Activated naive CD4-positive, alpha-beta T cell treated with anti-CD3 and anti-CD28 coated beads, Interleukin-2, amount 50 U/mL, for 72 hours (primary cell): Measurements from ENCODE around the gene MRPL40. TPM values are rescaled to one million over a fixed set of nuclear protein-coding genes. Genes with fewer than 3 reads are reported as not detected.

Source experiments
- ATAC-seq, 2 donors: fragments of 150-1000 bp; cut with Tn5 transposase; 2 replicates each; pipeline ENCODE4 v1.10.0; 2021; ENCODE audit warnings: mild to moderate bottlenecking in 2 of 2, moderate library complexity in 2 of 2
- DNase-seq, 2 donors: peaks; one replicate each; pipeline ENCODE4 v3.0.0; 2021 to 2022; ENCODE audit warnings: low spot score in 2 of 2
- H3K27ac Mint-ChIP-seq, 2 donors: one replicate each; pipeline ENCODE4 v1.8.0; 2022; ENCODE audit warnings: mild to moderate bottlenecking in 2 of 2, mixed read lengths in 2 of 2
- H3K36me3 Mint-ChIP-seq, 2 donors: one replicate each; pipeline ENCODE4 v1.8.0; 2022; ENCODE audit warnings: mixed read lengths in 2 of 2
- H3K9me3 Mint-ChIP-seq, 2 donors: one replicate each; pipeline ENCODE4 v1.8.0; 2022; ENCODE audit warnings: mixed read lengths in 2 of 2
- total RNA-seq, 2 donors: library from RNA; stranded (reverse); gene quantifications; one replicate each; pipeline ENCODE4 v1.2.3, GENCODE V29; 2022

MRPL40 gene
- total RNA-seq, 2 donors from 2014 or later: 8.2 to 32.2 TPM

DNA sequence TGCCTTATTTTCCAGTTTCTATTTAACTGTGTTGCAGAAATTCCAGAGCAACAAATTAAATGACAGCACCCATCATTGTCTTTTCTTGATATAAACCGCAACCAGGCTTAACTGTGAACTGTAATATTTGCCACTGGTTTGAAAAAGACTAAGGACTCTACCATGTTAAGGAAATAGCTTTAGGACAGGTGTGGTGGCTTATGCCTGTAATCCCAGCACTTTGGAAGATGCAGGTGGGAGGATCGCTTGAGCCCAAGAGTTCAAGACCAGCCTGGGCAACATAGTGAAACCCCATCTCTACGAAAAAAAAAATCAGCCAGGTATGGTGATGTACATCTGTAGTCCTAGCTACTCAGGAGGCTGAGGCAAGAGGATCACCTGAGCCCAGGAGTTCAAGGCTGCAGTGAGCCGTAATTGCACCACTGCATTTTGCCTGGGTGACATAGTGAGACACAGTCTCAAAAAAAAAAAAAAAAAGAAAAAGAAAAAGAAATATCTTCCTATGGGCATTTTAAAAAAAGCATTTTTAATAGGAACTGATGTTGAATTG lies 29.6 kb upstream of the MRPL40 start:
- H3K9me3 Mint-ChIP-seq: no peaks in the 10 kb centered on the region
- no peak for DNase-seq
- ATAC-seq: no peak
- H3K27ac Mint-ChIP-seq: no peak overlapping the region
- H3K36me3 Mint-ChIP-seq: peaks cover 6 to 7% of the 10 kb centered on the region in 2 donors

DNA sequence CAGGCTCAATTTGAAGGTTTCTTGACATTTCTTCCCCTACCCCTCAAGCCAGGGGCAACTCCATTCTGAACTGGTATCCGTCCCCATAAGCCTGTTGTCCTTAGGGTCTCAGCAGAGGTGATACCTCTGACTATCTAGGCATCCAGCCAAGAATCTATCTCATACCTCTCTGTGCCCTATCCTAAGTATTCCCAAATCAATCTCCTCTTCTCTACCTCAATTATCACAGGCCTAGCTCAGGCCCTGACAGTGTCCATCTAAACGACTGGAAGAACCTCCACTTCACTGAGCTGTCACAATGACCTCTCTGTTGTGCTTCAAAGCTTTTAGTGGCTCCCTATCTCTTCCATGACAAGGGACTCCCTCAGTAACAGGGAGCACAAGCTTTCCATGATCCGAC lies 27.7 kb upstream of the MRPL40 start:
- peaks cover 6 to 7% of the 10 kb centered on the region in 2 donors for H3K36me3 Mint-ChIP-seq
- DNase-seq (no peak), ATAC-seq (no peak)
- no peaks in the 10 kb centered on the region for H3K9me3 Mint-ChIP-seq
- peak overlapping the region; percentile 28 to 39 for H3K27ac Mint-ChIP-seq

DNA sequence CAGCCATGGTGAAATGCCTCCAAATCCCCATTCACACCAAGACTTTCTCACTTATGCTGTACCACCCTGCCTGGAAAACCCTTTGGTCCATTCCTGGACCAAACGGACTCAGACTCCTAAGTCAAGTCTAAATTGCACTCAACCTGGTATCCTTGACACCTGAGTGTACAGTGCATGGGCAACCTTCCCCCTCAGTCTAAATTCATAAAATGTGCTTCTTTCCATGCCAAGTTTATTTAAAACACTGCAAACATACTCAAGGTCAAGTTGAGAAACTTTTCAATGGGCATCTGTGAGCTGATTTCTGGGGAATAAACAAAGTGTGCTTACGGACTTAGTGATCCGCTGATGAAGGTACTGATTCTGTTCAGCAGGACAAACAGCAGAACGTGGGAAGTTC lies 27.2 kb upstream of the MRPL40 start:
- Mint-ChIP-seq H3K27ac (peak overlapping the region in 1 of 2 donors; percentile 28), H3K9me3 (no peaks in the 10 kb centered on the region), H3K36me3 (peaks cover 6 to 7% of the 10 kb centered on the region in 2 donors)
- no peak for DNase-seq
- ATAC-seq: no peak

DNA sequence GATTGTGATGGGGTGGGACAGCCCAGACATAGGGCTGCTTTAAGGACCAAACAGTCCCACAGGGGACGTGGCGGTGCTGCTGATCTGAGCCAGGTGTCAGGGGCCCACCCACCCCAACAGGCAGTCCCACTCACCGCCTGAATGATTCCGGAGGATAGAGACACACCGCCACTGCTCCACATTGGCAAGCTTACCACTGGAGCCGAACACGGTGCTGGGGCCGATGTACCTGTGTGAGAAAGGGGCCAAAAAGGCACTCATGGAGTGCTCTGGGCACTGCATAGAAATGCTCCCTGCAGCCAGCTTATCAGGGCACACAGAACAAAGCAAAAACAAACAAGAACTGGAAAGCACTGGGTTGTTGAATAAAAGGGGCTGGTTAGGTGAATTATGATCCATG lies 26.7 kb upstream of the MRPL40 start:
- H3K9me3 Mint-ChIP-seq: no peaks in the 10 kb centered on the region
- ATAC-seq (no peak), DNase-seq (no peak)
- H3K36me3 Mint-ChIP-seq: peaks cover 6 to 7% of the 10 kb centered on the region in 2 donors
- H3K27ac Mint-ChIP-seq: no peak overlapping the region

DNA sequence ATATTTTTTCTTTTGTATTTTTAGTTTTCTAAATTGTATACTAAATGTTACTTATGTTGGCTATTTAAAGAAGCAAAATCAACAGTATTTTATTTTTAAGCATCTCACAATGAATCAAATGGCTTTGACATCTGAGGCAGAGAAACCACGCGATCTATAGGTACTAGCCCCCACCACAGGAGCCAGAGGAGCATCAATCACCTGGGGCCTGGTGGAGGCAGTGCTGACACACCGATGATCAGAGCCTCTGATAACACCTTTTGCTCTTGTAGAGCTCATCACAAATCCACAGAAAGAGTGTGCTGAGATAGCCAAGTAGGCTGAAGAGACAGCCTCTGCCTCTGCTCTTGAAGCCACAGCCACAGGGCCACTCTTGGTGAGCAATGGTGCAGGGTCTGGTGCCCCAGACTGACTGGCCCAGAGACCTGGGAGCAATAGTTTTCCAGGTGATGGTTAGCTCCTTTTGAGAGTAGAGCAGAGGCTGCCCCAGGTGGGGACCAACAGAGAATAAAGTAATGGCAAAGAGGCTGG lies 26.0 kb upstream of the MRPL40 start:
- no peaks in the 10 kb centered on the region for H3K9me3 Mint-ChIP-seq
- DNase-seq (no peak), ATAC-seq (no peak)
- peak overlapping the region in 1 of 2 donors; percentile 33 for H3K27ac Mint-ChIP-seq
- H3K36me3 Mint-ChIP-seq: peaks cover 6 to 7% of the 10 kb centered on the region in 2 donors

DNA sequence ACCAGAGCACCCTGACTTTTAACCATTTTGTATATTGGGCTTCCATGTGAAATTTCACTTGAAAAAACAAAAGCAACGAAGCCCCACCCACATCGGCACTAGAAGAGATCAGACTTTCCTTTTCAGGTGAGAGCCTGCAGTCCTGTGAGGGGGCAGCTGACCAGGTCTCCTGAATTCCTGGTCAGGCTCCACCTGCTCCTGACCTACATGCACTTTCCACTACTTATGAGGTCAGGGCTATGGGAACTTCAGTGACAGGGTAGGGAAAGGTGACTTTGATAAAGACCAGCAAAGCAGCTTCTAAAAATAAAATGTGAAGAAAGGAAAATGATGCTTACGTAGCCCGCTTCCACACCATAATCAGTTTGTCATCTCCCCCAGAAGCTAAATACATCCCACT lies 25.5 kb upstream of the MRPL40 start:
- DNase-seq: no peak
- Mint-ChIP-seq H3K36me3 (peaks cover 6 to 7% of the 10 kb centered on the region in 2 donors), H3K27ac (peak overlapping the region in 1 of 2 donors; percentile 20), H3K9me3 (no peaks in the 10 kb centered on the region)
- no peak for ATAC-seq

DNA sequence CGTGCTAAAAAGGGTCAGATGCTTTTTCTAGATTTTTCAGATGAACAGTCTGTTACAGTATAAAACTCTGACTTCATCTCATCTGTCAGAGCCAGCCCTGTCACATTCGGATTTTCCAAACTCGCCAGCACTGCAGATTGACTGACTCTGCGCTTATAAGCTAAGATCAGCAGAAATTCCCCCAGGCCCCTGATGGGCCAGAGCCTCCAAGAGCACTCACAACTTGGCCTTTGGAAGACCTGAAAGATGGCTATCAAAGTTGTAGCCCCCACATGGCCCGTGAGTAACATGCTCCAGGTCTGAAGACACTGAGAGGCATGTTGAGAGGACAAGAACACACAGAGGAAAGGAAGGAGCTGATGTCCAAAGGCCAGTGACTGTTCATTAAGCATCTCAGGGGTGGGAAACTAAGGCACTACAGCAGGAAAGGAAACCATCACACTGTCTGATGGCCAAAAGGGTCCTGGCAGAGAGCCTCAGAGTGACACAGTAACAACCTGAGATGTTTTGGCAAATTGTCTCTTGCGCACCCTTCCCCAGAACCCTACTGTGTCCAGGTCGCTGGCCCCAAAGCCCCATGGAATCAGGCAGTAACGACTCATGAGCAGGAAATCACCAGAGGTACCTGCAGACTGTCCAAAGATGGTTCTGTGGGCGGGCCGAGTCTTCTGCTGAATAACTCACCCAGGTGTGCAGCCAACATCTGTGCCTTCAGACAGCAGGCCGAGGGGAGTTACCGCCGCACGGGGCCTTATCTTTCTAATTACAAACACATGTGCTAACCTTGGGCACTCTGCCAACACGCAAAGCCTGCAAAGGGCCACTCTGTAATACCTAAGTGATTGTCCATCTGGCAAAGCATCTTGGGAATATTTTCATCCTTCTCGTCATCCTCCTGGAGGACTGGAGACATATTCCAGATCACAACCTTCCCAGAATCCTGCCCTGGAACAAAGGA lies 24.4 kb upstream of the MRPL40 start:
- Mint-ChIP-seq H3K27ac (peak overlapping the region in 1 of 2 donors; percentile 46), H3K9me3 (no peaks in the 10 kb centered on the region), H3K36me3 (peaks cover 6 to 7% of the 10 kb centered on the region in 2 donors)
- DNase-seq (no peak), ATAC-seq (no peak)

DNA sequence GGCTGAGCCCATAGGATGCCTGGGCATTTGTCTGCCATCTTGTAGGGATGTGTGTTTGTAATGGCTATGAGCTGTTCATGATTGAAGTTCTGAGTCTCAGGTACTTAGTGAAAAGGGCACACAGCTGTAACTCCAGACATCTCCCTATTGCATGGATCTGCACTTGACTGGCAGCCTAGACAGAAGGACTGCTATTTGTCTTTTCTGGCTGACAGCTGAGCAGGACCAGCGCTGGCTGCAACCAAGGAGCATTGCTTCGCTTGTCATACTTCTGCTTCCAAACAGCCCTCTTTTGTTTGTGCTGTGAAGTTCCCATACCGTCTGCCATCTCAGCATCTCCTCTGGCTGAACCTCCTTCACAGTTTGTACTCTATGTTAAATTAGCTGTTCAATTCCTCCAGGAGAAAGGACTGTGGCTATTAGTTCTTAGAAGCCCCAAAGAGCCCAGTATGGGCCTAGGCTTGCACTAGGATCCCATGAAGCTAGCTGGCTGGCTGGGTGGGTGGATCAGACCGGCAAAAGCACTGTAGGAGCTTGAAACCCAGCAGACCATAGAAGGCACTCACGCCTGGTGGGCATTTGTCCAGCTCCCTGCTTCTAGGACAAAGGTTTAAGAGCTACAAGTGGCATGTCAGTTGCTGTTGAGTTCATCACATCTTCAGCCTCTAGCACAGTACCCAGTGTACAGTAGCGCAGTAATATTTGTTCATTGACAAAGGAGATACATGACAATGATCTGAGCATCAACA lies 21.2 kb upstream of the MRPL40 start:
- ATAC-seq: no peak
- Mint-ChIP-seq H3K27ac (peak overlapping the region; percentile 24 to 40), H3K9me3 (no peaks in the 10 kb centered on the region), H3K36me3 (no peaks in the 10 kb centered on the region)
- no peak for DNase-seq

DNA sequence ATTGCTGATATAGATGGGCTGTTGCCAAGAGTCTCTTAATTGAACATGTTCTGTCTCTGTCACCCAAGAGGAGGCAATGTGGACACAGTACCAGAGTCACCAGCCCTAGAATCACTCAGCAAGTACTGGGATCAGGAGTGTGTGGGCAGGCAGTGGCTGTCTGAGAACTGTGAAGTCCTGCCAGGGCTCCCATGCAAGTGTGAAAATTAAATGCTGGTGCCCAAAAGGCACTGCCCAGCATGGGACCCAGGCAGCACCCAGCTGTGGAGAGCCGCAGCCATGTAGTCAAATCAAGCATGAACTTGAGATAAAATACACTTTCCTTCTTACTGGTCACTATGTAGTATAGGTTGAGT lies 20.7 kb upstream of the MRPL40 start:
- no peaks in the 10 kb centered on the region for H3K9me3 Mint-ChIP-seq
- peak overlapping the region in 1 of 2 donors; percentile 24 for H3K27ac Mint-ChIP-seq
- DNase-seq (no peak), ATAC-seq (no peak)
- H3K36me3 Mint-ChIP-seq: no peaks in the 10 kb centered on the region

DNA sequence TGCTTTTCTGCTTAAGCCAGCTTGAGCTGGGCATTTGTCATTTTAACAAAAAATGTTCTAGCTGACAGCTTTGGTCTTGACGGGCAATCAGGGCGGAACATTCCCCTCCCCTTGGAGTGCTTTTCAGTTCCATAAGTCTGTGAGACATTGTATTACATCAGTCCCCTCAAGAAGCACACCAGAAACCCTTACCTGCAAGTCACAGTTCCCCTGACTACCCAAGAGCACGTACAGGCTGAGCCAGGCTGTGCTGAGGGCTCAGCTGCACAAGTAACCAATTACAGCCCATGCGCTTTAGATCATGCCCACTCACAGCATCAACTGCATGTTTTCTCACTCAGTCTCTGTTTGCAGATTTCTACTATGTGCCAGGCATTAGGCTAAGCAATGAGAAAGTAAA lies 19.9 kb upstream of the MRPL40 start:
- Mint-ChIP-seq H3K27ac (no peak overlapping the region), H3K9me3 (no peaks in the 10 kb centered on the region), H3K36me3 (peaks cover 0 to 5% of the 10 kb centered on the region in 2 donors)
- ATAC-seq (no peak), DNase-seq (no peak)

DNA sequence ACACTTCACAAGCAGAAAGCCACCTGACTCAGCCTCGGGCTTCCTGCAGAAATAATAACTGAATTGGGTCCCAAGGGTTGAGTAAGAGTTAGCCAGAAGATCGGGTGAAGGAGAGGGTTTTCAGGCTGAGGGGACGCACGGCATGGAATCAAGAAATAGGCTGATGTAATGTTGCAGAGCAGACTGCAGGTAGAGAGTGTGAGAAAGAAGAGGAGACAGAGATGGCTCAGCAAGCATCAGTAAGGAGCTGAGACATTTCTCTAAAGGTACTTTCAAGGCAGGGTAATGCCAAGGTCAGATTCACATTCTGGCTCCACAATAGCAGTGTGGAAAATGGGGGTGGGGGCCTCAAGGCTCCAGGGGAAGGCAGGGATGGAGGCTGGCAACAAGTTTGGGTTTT lies 19.4 kb upstream of the MRPL40 start:
- DNase-seq (no peak), ATAC-seq (no peak)
- Mint-ChIP-seq H3K36me3 (peaks cover 0 to 9% of the 10 kb centered on the region in 2 donors), H3K9me3 (no peaks in the 10 kb centered on the region), H3K27ac (no peak overlapping the region)

DNA sequence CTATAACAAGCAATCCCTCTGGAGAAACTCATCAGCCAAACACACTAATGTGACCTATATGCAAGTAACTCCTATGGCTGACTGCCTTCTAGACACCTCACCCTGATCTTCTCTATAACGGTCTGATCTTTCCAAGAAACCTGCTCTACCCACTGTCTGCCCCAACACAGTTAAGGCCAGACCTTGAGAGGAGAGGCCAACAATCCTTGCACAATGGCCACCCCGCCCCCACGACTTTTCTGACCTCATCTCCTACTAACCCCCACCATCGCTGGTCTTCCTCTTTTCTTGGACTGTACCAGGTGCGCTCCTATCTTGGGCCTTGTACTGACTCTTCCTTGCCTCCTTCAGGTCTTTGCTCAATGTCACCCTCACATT lies 13.3 kb upstream of the MRPL40 start:
- ATAC-seq (peak in 1 of 2 donors; percentile 7), DNase-seq (no peak)
- peak overlapping the region; percentile 39 to 82 for H3K27ac Mint-ChIP-seq
- H3K36me3 Mint-ChIP-seq: peaks cover 0 to 15% of the 10 kb centered on the region in 2 donors
- no peaks in the 10 kb centered on the region for H3K9me3 Mint-ChIP-seq

DNA sequence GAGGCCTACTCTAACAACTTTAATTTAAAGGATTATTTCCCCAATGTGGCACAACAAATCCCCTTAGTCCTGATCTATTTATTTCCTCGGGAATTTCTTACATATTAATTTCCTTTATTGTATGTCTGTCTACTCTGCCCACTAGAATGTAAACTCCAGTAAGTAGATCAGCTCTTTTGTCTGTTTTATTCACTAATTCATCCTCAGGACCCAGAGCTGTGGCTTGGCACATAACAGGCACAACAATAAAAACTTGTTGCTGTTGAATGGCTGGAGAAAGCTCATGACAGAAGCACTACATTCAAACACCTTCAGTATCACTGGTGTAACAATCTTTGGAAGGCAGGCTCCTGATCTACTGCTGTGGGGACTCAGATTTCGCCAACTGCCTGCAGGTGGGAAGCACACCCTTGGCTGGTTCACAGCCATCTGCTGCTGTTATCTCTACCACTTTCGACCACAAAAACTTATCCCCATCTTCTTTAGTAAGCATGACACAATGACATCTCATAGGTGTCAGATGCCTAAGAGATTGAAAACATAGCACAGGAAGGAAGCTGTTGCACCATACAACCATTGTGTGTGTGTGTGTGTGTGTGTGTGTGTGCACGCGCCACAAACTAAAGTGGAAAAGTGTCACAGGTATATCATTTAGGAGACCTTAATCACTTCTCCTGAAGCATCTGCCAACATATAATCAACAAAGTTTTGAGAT lies 12.7 kb upstream of the MRPL40 start:
- peaks cover 0 to 15% of the 10 kb centered on the region in 2 donors for H3K36me3 Mint-ChIP-seq
- H3K9me3 Mint-ChIP-seq: no peaks in the 10 kb centered on the region
- ATAC-seq (peak; percentile 97 to 98), DNase-seq (peak in 1 of 2 donors; percentile 34)
- H3K27ac Mint-ChIP-seq: peak overlapping the region; percentile 39 to 82

DNA sequence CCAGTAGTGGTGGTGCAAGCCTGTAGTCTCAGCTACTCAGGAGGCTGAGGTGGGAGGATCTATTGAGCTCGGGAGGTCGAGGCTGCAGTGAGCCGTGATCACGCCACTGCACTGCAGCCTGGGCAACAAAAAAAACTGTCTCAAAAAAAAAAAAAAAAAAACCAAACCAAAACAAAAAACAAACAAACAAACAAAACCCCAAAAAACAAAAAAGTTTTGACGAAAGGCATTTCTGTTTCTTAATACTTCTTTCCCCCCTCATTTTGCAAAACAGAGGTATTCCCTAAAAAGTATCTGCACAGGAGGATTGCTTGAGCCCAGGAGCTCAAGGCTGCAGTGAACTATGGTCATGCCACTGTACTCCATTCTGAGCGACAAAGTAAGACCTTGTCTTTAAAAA lies 12.0 kb upstream of the MRPL40 start:
- Mint-ChIP-seq H3K9me3 (no peaks in the 10 kb centered on the region), H3K36me3 (peaks cover 0 to 15% of the 10 kb centered on the region in 2 donors), H3K27ac (peak overlapping the region; percentile 39 to 82)
- ATAC-seq (no peak), DNase-seq (no peak)

DNA sequence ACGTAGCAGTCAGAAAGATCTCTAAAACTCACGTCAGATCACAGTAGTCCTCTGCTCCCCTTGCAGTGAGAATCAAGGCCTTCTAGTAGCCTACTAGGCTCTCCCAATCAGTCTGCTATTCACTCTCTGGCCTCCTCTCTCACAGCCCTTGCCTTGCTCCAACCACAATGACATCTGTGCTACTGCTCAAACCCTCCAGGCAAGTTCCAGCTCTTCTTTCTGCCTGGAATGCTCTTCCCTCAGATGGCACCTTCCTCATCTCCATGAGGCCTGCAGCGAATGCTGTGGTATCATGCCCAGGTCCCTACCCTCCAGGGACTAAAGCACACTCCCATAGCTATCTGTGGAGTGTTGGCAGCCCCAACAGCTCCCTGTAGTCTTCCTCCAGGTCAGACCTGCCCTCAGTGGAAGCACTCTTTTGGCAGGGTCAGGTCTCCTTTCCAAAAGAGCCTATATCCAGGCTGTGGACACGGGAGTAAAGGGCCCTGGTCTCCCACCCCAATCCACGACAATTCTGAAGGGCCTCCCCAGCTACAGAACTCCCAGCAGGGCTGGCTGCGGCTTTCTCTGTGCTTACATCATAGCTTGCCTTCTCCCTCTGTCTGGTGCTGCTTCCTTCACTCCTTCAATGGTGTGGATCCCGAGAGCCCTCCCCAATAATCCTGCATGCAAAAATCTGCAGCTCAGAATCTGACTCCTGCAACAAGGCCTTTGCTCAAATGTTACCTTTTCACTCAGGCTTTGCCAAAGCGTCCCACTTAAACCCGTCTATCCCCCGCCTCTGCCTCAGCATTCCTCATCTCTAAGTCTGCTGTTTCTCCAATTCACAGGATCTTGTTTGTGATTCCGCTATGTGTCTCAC lies 9.7 kb upstream of the MRPL40 start:
- ATAC-seq (no peak), DNase-seq (no peak)
- no peaks in the 10 kb centered on the region for H3K9me3 Mint-ChIP-seq
- peak overlapping the region; percentile 21 to 75 for H3K27ac Mint-ChIP-seq
- H3K36me3 Mint-ChIP-seq: peaks cover 0 to 24% of the 10 kb centered on the region in 2 donors

DNA sequence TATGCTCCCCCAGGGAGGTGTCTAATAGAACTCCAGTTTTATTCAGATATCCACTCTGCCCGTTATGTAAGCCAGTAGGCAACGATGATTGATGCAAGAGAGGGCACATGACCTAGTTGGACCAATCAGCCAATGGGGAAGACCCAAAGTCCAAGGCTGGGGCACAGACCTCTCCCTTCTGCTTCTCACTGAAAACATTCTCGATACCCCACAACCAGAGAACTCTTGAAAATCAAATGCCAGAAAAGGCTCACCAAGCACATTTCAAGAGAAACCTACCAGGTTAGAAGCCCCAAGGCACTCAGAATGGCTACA lies 8.2 kb upstream of the MRPL40 start:
- ATAC-seq (no peak), DNase-seq (no peak)
- Mint-ChIP-seq H3K27ac (no peak overlapping the region), H3K36me3 (peaks cover 0 to 28% of the 10 kb centered on the region in 2 donors), H3K9me3 (no peaks in the 10 kb centered on the region)
